Neural cell (in vitro differentiated cells): ENCODE measurements around the gene SWI5. TPM values are rescaled to one million over a fixed set of nuclear protein-coding genes. Genes with fewer than 3 reads are reported as not detected.

Experiments
- H2AFZ ChIP-seq: fragments of 200-600, 300-800 bp; sonication (generic), shearing (Covaris generic); 2 replicates; pipeline ENCODE4 v1.6.0; 2014; ENCODE audit warnings: low read depth, mild to moderate bottlenecking, antibody characterized with exemption, low read length, moderate library complexity
- H3F3A ChIP-seq: fragments of 200-600 bp; shearing (Covaris generic); 2 replicates; pipeline ENCODE4 v1.6.1; 2016; ENCODE audit warnings: mild to moderate bottlenecking, moderate library complexity, mixed read lengths, antibody characterized with exemption, low read length; ENCODE audit not compliant: insufficient read depth, poor library complexity, severe bottlenecking
- H3K27ac ChIP-seq: fragments of 200-600, 300-800 bp; sonication (generic), shearing (Covaris generic); 2 replicates; pipeline ENCODE4 v1.5.1; 2014; ENCODE audit warnings: mild to moderate bottlenecking, low read length, moderate library complexity
- H3K27me3 ChIP-seq: fragments of 300-800, 200-600 bp; sonication (generic), shearing (Covaris generic); 2 replicates; pipeline ENCODE4 v1.6.0; 2014; ENCODE audit warnings: mild to moderate bottlenecking, low read depth, low read length, moderate library complexity; ENCODE audit not compliant: insufficient read depth
- H3K36me3 ChIP-seq: fragments of 300-800, 200-600 bp; sonication (generic), shearing (Covaris generic); 2 replicates; pipeline ENCODE4 v1.5.1; 2014; ENCODE audit warnings: mild to moderate bottlenecking, antibody characterized with exemption, low read length, moderate library complexity; ENCODE audit not compliant: insufficient read depth
- H3K4me2 ChIP-seq: fragments of 300-800, 200-600 bp; sonication (generic), shearing (Covaris generic); 2 replicates; pipeline ENCODE4 v1.6.0; 2014; ENCODE audit warnings: mild to moderate bottlenecking, low read length
- H3K4me3 ChIP-seq: fragments of 300-800, 200-600 bp; sonication (generic), shearing (Covaris generic); 2 replicates; pipeline ENCODE4 v1.5.1; 2014; ENCODE audit warnings: mild to moderate bottlenecking, low read length, moderate library complexity
- H3K79me2 ChIP-seq: fragments of 200-600 bp; shearing (Covaris generic); replicated peaks from 2 replicates; pipeline ENCODE4 v1.6.0; 2014; ENCODE audit warnings: mild to moderate bottlenecking, low read length, moderate library complexity; ENCODE audit not compliant: insufficient read depth
- H3K9ac ChIP-seq: fragments of 300-800, 200-600 bp; sonication (generic), shearing (Covaris generic); 2 replicates; pipeline ENCODE4 v1.6.1; 2016; ENCODE audit warnings: mild to moderate bottlenecking, low read length, mixed read lengths
- H3K9me2 ChIP-seq: fragments of 200-600 bp; shearing (Covaris generic); 2 replicates; pipeline ENCODE4 v1.6.1; 2016; ENCODE audit warnings: mild to moderate bottlenecking, low read length, mixed read lengths; ENCODE audit not compliant: insufficient read depth
- H3K9me3 ChIP-seq: fragments of 200-600, 300-800 bp; sonication (generic), shearing (Covaris generic); 2 replicates; pipeline ENCODE4 v1.6.1; 2016; ENCODE audit warnings: mild to moderate bottlenecking, mixed run types, low read length, moderate library complexity, mixed read lengths
- H4K20me1 ChIP-seq: fragments of 200-600 bp; shearing (Covaris generic); 2 replicates; pipeline ENCODE4 v1.6.1; 2016; ENCODE audit warnings: mild to moderate bottlenecking, mixed run types; ENCODE audit not compliant: insufficient read depth
- EP300 ChIP-seq: fragments of 450-650 bp; conservative IDR thresholded peaks from 2 replicates; pipeline ENCODE4 v1.6.1; 2014; ENCODE audit warnings: antibody characterized with exemption, mild to moderate bottlenecking, moderate library complexity; ENCODE audit not compliant: poor library complexity, severe bottlenecking
- EZH2 ChIP-seq: fragments of 200-600, 300-800 bp; shearing (Covaris generic), sonication (generic); IDR thresholded peaks from 2 replicates; pipeline ENCODE4 v1.6.1; 2014; ENCODE audit warnings: antibody characterized with exemption, low read length, borderline replicate concordance, mild to moderate bottlenecking; ENCODE audit not compliant: insufficient read depth, poor library complexity, severe bottlenecking
- MXI1 ChIP-seq: fragments of 450-650 bp; conservative IDR thresholded peaks from 2 replicates; pipeline ENCODE4 v1.6.1; 2014; ENCODE audit warnings: antibody characterized with exemption, mild to moderate bottlenecking; ENCODE audit not compliant: poor library complexity, severe bottlenecking
- POLR2AphosphoS5 ChIP-seq: IDR thresholded peaks from 2 replicates; pipeline ENCODE4 v1.6.1; 2012
- RAD21 ChIP-seq: fragments of 450-650 bp; conservative IDR thresholded peaks from 2 replicates; pipeline ENCODE4 v1.6.1; 2014; ENCODE audit warnings: antibody characterized with exemption, mild to moderate bottlenecking, moderate library complexity
- REST ChIP-seq: IDR thresholded peaks from 2 replicates; pipeline ENCODE4 v1.6.1; 2012; ENCODE audit warnings: borderline replicate concordance
- SMC3 ChIP-seq: fragments of 450-650 bp; conservative IDR thresholded peaks from 2 replicates; pipeline ENCODE4 v1.6.1; 2014; ENCODE audit warnings: antibody characterized with exemption, mild to moderate bottlenecking, moderate library complexity; ENCODE audit not compliant: poor library complexity
- TAF1 ChIP-seq: IDR thresholded peaks from 2 replicates; pipeline ENCODE4 v1.6.1; 2012; ENCODE audit warnings: low read depth
- polyA plus RNA-seq: library from polyadenylated mRNA; depleted of rRNA; stranded (reverse); fragments of >200 nt; gene quantifications from 2 replicates; pipeline ENCODE4 v1.2.3, GENCODE V29; 2014
- TF ChIP-seq, protein P1 (sequence below): fragments of 450-650 bp; IDR thresholded peaks from 2 replicates; pipeline ENCODE4 v1.5.1; 2014; ENCODE audit warnings: antibody characterized with exemption, mild to moderate bottlenecking, moderate library complexity; ENCODE audit not compliant: poor library complexity, severe bottlenecking

SWI5 gene
- polyA plus RNA-seq, 1 donor from 2014 or later, result 67.1 TPM

DNA sequence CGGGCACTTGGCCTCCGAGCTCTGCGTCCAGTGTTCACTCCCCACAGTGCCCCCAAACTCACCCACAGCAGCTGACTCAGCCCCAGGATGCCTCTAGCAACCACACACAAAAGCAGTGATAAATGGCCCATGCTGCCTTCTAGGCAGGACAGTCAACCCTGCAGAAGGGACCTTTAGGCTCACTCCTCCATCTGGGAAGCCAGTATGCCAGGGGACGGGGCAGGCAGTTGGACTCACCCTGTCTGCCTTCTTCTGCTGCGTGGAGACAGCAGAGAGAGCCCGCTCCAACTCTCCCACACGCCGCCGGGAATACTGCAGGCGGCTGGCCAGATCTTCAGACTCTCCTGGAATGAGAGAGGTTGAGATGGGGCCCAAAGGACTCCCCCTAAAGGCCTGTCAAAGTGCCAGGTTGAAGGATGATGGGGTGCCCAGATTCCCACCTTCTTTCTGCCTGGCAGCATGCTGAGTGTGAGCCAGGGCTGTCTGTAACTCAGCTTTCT lies 10.7 kb upstream of the SWI5 start:
- Histone ChIP-seq H3K79me2 (no peaks in the 10 kb centered on the region), H3K27ac (no peak overlapping the region), H3K9ac (no peak overlapping the region), H3K4me2 (no peak overlapping the region), H3K9me3 (no peaks in the 10 kb centered on the region), H3K4me3 (no peak overlapping the region), H3K27me3 (no peaks in the 10 kb centered on the region), H2AFZ (no peak overlapping the region), H3K36me3 (no peaks in the 10 kb centered on the region), H4K20me1 (no peaks in the 10 kb centered on the region), H3K9me2 (no peaks in the 10 kb centered on the region), H3F3A (no peaks in the 10 kb centered on the region)
- no peak for TF ChIP-seq MXI1
- TF ChIP-seq, protein P1, sequence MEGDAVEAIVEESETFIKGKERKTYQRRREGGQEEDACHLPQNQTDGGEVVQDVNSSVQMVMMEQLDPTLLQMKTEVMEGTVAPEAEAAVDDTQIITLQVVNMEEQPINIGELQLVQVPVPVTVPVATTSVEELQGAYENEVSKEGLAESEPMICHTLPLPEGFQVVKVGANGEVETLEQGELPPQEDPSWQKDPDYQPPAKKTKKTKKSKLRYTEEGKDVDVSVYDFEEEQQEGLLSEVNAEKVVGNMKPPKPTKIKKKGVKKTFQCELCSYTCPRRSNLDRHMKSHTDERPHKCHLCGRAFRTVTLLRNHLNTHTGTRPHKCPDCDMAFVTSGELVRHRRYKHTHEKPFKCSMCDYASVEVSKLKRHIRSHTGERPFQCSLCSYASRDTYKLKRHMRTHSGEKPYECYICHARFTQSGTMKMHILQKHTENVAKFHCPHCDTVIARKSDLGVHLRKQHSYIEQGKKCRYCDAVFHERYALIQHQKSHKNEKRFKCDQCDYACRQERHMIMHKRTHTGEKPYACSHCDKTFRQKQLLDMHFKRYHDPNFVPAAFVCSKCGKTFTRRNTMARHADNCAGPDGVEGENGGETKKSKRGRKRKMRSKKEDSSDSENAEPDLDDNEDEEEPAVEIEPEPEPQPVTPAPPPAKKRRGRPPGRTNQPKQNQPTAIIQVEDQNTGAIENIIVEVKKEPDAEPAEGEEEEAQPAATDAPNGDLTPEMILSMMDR, result no peak
- no peak for TF ChIP-seq EP300
- TF ChIP-seq SMC3, result no peak
- TF ChIP-seq POLR2AphosphoS5, result no peak
- TF ChIP-seq EZH2, result no peak
- TF ChIP-seq RAD21, result no peak
- TF ChIP-seq TAF1, result no peak
- no peak for TF ChIP-seq REST

GRCh38 chr9:128266868-128267590 lies 9.0 kb upstream of the SWI5 start:
- no peak overlapping the region for H3K9ac ChIP-seq
- no peak overlapping the region for H2AFZ ChIP-seq
- no peaks in the 10 kb centered on the region for H4K20me1 ChIP-seq
- H3F3A ChIP-seq, result no peaks in the 10 kb centered on the region
- no peak overlapping the region for H3K4me2 ChIP-seq
- H3K9me3 ChIP-seq, result no peaks in the 10 kb centered on the region
- no peaks in the 10 kb centered on the region for H3K36me3 ChIP-seq
- no peaks in the 10 kb centered on the region for H3K27me3 ChIP-seq
- no peak overlapping the region for H3K4me3 ChIP-seq
- H3K79me2 ChIP-seq, result no peaks in the 10 kb centered on the region
- no peak for TF ChIP-seq EP300
- no peak for TF ChIP-seq RAD21
- no peak for TF ChIP-seq POLR2AphosphoS5
- no peak for TF ChIP-seq TAF1
- TF ChIP-seq EZH2, result no peak
- no peak for TF ChIP-seq SMC3
- TF ChIP-seq, protein P1, result no peak
- no peak for TF ChIP-seq MXI1
- no peak for TF ChIP-seq REST
- H3K27ac ChIP-seq, result no peak overlapping the region
- no peaks in the 10 kb centered on the region for H3K9me2 ChIP-seq
